Naive B cell (primary cell): ENCODE results near the gene VSIG10. TPM values are rescaled to one million over a fixed set of nuclear protein-coding genes. Genes with fewer than 3 reads are reported as not detected.
"Not testable (repeated sequence)": the region's sequence is repeated elsewhere in the genome, so short reads cannot be mapped to it uniquely, and the experiment has no call there.

Experiments used
- ATAC-seq, 2 donors: fragments of 150-1000 bp; cut with Tn5 transposase; 2 replicates each; pipeline ENCODE4 v1.10.0; 2021; ENCODE audit warnings: low read depth in 2 of 2, mild to moderate bottlenecking in 2 of 2, moderate library complexity in 2 of 2
- DNase-seq: peaks from one replicate; pipeline ENCODE4 v3.0.0; 2022
- H3K27ac Mint-ChIP-seq, 6 donors: one replicate each; pipeline ENCODE4 v1.8.0; 2020 to 2022; ENCODE audit warnings: mild to moderate bottlenecking in 6 of 6, mixed read lengths in 6 of 6, moderate library complexity in 5 of 6, inconsistent platforms in 2 of 6
- H3K27me3 Mint-ChIP-seq, 3 donors: one replicate each; pipeline ENCODE4 v1.8.0; 2021 to 2022; ENCODE audit warnings: mixed read lengths in 3 of 3, mild to moderate bottlenecking in 1 of 3
- H3K36me3 Mint-ChIP-seq, 2 donors: one replicate each; pipeline ENCODE4 v1.8.0; 2020 to 2022; ENCODE audit warnings: mixed read lengths in 2 of 2, inconsistent platforms in 1 of 2, mild to moderate bottlenecking in 1 of 2
- H3K4me1 Mint-ChIP-seq, 3 donors: one replicate each; pipeline ENCODE4 v1.8.0; 2020 to 2022; ENCODE audit warnings: mixed read lengths in 3 of 3, inconsistent platforms in 1 of 3, mild to moderate bottlenecking in 1 of 3, moderate library complexity in 1 of 3
- H3K4me3 Mint-ChIP-seq, 8 donors: one replicate each; pipeline ENCODE4 v1.8.0; 2020 to 2022; ENCODE audit warnings: mild to moderate bottlenecking in 8 of 8, mixed read lengths in 8 of 8, moderate library complexity in 8 of 8, inconsistent platforms in 2 of 8
- H3K9me3 Mint-ChIP-seq, 7 donors: one replicate each; pipeline ENCODE4 v1.8.0; 2020 to 2022; ENCODE audit warnings: mixed read lengths in 7 of 7, mild to moderate bottlenecking in 5 of 7, inconsistent platforms in 2 of 7, moderate library complexity in 1 of 7
- polyA plus RNA-seq, 6 donors: library from polyadenylated mRNA; unstranded; fragments of 300-500 nt; fragmentation: Illumina TruSeq; gene quantifications; one replicate each; pipeline ENCODE4 v1.2.3, GENCODE V29; 2021; ENCODE audit warnings: low read depth in 6 of 6

VSIG10 gene
- polyA plus RNA-seq, 6 donors from 2014 or later, result 0.36 to 3.1 (median 1.7) TPM; not detected in 1

DNA sequence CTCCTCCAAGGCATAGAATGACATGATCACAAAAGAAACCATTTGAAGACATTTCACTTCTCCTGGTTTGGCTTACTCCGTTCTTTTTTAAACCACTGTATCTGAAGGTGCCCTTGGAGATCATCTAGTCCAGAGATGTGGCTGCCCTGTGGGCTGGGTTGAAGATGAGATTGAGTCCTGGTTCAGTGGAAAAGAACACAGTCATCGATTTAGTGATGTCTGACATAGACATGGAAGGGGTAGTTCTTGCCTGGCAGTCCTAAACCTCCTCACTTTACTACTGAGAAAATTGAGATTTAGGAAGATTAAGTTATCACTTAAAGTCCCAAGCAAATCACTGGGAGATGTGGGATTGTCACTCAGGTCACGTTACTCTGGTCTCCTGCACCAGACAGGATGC lies 2.8 kb downstream of the VSIG10 start:
- H3K9me3 Mint-ChIP-seq, result peaks cover 0 to 1% (median 0%) of the 10 kb centered on the region in 7 donors
- ATAC-seq (no peak), DNase-seq (no peak)
- H3K36me3 Mint-ChIP-seq, result no peaks in the 10 kb centered on the region
- H3K27ac Mint-ChIP-seq, result no peak overlapping the region
- peaks cover 11 to 16% (median 15%) of the 10 kb centered on the region in 3 donors for H3K27me3 Mint-ChIP-seq
- H3K4me1 Mint-ChIP-seq, result peaks cover 10 to 13% (median 10%) of the 10 kb centered on the region in 3 donors
- peak overlapping the region in 2 of 8 donors; percentile 35 to 86 for H3K4me3 Mint-ChIP-seq

DNA sequence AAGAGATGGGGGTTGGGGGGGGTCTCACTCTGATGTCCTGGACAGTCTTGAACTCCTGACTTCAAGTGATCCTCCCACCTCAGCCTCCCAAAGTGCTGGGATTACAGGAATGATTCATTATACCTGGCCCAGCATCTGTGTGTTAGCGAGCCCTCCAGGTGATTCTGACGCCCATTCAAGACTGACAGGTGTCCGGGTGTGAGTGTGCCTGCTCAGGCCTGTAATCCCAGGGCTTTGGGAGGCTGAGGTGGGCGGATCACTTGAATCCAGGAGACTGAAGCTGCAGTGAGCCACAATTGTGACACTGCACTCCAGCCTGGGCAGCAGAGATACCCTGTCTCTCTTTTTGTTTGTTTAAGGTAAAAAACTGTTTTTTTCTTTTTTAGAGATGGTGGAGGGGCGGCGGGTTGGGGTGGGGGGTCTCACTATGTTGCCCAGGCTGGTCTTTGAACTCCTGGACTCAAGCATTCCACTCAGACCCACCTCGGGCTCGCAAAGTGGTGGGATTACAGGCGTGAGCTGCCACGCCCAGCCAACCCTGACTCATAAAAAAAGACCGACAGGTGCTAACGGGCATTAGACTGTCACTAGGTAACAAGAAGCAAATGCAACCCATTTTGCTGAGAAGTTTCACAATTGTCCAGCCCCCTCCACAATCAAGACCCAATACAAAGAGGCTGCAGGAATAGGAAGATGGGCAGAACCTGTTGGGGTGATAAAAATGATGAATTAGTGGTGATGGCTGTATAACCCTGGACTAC lies 4.7 kb downstream of the VSIG10 start:
- Mint-ChIP-seq H3K36me3 (no peaks in the 10 kb centered on the region), H3K27ac (no peak overlapping the region), H3K4me3 (no peak overlapping the region), H3K27me3 (peaks cover 6 to 8% (median 6%) of the 10 kb centered on the region in 3 donors), H3K9me3 (peaks cover 0 to 1% (median 0%) of the 10 kb centered on the region in 7 donors), H3K4me1 (peaks cover 5 to 7% (median 5%) of the 10 kb centered on the region in 3 donors)
- ATAC-seq (no peak), DNase-seq (no peak)

DNA sequence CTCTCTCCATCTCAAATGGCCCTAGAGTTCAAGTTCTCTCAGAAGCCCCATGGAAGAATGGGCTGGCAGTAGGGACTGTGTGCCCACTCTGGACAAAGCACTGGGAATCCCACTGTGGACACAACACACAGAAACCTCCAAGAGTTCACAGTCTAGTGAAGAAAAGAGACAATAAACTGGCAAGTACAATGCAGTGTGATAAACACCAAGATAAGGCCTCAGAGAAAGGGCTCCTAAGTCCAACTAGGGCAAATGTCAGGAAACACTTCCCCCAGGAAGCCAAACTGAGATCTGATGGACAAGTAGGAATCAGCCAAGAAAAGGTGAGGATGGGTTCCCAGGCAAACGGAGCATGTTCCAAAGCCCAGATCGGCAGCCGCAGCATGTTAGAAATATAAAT lies 5.4 kb downstream of the VSIG10 start:
- Mint-ChIP-seq H3K27ac (peak overlapping the region in 1 of 6 donors; percentile 63), H3K9me3 (peaks cover 0 to 1% (median 0%) of the 10 kb centered on the region in 7 donors), H3K27me3 (peaks cover 6 to 7% (median 6%) of the 10 kb centered on the region in 3 donors), H3K4me3 (peak overlapping the region in 1 of 8 donors; percentile 42), H3K4me1 (peaks cover 5 to 6% (median 5%) of the 10 kb centered on the region in 3 donors), H3K36me3 (no peaks in the 10 kb centered on the region)
- ATAC-seq, result no peak
- no peak for DNase-seq

DNA sequence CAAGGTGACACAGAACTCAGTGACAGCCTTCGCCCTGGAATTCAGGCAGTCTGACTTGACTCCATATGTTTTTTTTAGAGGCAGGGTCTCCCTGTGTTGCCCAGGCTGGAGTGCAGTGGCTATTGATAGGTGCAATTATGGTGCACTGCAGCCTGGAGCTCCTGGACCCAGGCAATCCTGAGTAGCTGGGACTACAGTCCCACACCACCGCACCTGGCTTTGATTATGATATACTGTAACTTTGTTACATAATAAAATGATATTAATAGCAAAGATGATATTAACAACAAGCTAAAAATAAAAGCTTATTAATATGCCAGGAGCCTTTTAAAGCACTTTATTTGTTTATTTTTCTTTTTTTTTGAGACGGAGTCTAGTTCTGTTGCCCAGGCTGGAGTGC lies 9.8 kb downstream of the VSIG10 start:
- no peaks in the 10 kb centered on the region for H3K36me3 Mint-ChIP-seq
- no peaks in the 10 kb centered on the region for H3K9me3 Mint-ChIP-seq
- no peak overlapping the region for H3K4me3 Mint-ChIP-seq
- H3K4me1 Mint-ChIP-seq, result no peaks in the 10 kb centered on the region
- no peak for ATAC-seq
- H3K27me3 Mint-ChIP-seq, result no peaks in the 10 kb centered on the region
- DNase-seq, result no peak
- no peak overlapping the region for H3K27ac Mint-ChIP-seq

DNA sequence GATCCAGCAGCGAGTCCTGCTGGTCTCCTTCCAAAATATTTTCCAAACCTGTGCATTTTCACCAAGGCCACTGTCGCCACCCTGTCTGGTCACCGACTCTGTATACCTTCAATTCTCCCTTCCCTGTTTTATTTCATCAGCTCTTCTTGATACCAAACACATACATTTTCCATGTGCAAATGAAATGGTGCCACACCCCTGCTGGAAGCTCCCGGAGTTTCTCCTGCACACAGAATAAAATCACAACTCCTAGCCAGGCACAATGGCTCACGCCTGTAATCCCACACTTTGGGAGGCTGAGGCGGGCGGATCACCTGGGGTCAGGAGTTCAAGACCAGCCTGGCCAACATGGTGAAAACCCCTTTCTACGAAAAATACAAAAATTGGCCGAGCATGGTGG lies 14.0 kb downstream of the VSIG10 start:
- no peak for DNase-seq
- H3K36me3 Mint-ChIP-seq, result no peaks in the 10 kb centered on the region
- peak overlapping the region in 3 of 6 donors; percentile 47 to 84 (median 55) for H3K27ac Mint-ChIP-seq
- no peaks in the 10 kb centered on the region for H3K9me3 Mint-ChIP-seq
- no peak for ATAC-seq
- H3K4me3 Mint-ChIP-seq, result peak overlapping the region in 1 of 8 donors; percentile 43
- no peaks in the 10 kb centered on the region for H3K4me1 Mint-ChIP-seq
- H3K27me3 Mint-ChIP-seq, result no peaks in the 10 kb centered on the region

DNA sequence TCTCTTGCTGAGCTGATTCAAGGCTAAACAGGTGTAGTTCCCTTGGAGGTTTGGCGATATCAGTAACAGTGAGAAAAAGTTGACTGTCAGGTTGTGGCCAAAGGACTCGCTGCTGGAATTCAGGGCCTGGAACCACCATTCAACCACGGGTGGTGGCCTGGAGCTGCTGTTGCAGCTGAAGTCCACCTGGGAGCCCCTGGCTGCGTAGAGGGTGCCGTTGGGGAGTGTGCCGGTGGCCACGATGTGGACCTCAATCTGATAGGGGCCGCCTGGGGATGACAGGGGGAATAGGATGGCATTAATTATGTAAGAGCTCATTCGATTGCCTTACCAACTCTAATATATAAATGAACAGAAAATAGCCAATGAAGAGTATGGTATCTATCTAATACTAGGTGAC lies 21.6 kb downstream of the VSIG10 start:
- H3K36me3 Mint-ChIP-seq, result no peaks in the 10 kb centered on the region
- peak overlapping the region in 1 of 6 donors; percentile 33 for H3K27ac Mint-ChIP-seq
- no peaks in the 10 kb centered on the region for H3K27me3 Mint-ChIP-seq
- DNase-seq (no peak), ATAC-seq (no peak)
- no peaks in the 10 kb centered on the region for H3K9me3 Mint-ChIP-seq
- no peaks in the 10 kb centered on the region for H3K4me1 Mint-ChIP-seq
- H3K4me3 Mint-ChIP-seq, result no peak overlapping the region

DNA sequence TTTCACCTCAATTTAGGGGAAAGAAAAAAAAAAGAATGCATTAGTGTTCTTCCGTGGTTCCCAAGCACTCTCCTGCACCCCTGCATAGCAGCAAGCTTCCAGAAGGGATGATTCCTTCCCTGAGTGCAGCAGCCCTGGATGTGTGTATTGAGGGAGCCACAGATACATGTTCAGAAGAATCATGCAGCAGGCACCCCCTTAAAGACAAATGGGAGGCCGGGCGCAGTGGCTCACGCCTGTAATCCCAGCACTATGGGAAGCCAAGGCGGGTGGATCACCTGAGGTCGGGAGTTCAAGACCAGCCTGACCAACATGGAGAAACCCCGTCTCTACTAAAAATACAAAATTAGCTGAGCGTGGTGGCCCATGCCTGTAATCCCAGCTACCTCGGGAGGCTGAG lies 22.3 kb downstream of the VSIG10 start:
- not testable (repeated sequence) for H3K27ac Mint-ChIP-seq, H3K4me3 Mint-ChIP-seq, H3K27me3 Mint-ChIP-seq, ATAC-seq, H3K4me1 Mint-ChIP-seq, H3K9me3 Mint-ChIP-seq, H3K36me3 Mint-ChIP-seq, DNase-seq

DNA sequence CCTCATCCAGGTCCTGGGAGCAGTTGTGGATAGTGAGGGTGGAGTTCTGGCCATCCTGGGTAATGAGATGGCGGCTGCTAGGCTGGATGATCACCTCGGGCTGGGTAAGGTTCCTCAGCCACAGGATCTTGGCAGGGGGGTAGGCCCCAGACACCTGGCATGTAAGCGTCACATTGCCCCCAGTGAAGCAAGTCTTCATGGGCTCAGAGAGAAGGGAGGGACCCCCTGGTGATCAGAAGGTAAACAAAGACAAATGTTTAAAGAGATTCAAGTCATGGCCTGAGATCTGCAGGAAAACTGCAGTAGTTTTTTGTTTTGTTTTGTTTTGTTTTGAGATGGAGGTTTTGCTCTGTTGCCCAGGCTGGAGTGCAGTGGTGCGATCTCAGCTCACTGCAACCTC lies 30.0 kb downstream of the VSIG10 start:
- no peak overlapping the region for H3K4me3 Mint-ChIP-seq
- no peaks in the 10 kb centered on the region for H3K4me1 Mint-ChIP-seq
- H3K9me3 Mint-ChIP-seq, result no peaks in the 10 kb centered on the region
- no peak for ATAC-seq
- H3K27me3 Mint-ChIP-seq, result peaks cover 0 to under 1% (median 0%) of the 10 kb centered on the region in 3 donors
- DNase-seq, result no peak
- no peak overlapping the region for H3K27ac Mint-ChIP-seq
- no peaks in the 10 kb centered on the region for H3K36me3 Mint-ChIP-seq

DNA sequence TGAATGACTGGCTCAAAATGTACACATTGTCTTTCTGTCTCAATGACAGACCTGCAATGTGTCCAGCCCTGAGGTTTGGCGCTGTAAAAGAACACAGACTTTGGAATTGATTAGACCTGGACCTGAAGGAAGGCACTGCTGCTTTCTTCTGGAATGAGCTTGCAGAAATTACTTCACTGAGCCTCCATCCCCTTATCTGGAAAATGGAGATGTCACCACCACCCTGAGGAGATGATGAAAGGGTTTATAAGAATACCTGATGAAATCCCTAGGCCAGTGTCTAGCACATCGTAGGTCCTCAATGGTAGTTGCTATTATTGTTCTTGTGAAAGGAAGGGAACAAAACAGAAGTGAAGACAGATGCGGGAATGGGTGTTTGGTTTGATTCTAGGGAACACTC lies 33.2 kb downstream of the VSIG10 start:
- H3K4me1 Mint-ChIP-seq, result peaks cover 2 to 5% (median 3%) of the 10 kb centered on the region in 3 donors
- no peak overlapping the region for H3K27ac Mint-ChIP-seq
- H3K27me3 Mint-ChIP-seq, result peaks cover 0 to 7% (median 5%) of the 10 kb centered on the region in 3 donors
- DNase-seq, result no peak
- H3K9me3 Mint-ChIP-seq, result no peaks in the 10 kb centered on the region
- H3K36me3 Mint-ChIP-seq, result no peaks in the 10 kb centered on the region
- ATAC-seq, result no peak
- no peak overlapping the region for H3K4me3 Mint-ChIP-seq

DNA sequence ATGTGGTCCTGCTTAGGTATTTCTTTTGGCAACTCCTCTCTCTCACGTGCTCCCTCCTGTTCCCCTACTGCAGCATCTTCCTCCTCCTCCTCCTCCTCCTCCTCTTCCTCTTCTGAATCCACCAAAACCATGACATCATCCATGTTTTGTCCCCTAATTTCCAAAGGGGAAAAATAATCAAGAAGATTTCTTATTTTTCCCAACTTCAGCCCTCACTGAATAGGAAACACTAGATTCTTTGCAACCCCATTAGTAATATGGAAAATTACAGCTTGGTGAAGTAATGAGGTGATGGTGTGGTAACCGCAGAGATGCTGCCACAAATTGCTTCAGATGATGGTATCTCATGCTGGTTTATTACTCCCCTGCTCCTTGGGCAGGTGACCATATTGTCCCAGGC lies 35.4 kb downstream of the VSIG10 start:
- Mint-ChIP-seq H3K4me1 (peaks cover 18 to 23% (median 19%) of the 10 kb centered on the region in 3 donors), H3K27ac (peak overlapping the region in 1 of 6 donors; percentile 86), H3K4me3 (peak overlapping the region in 1 of 8 donors; percentile 37), H3K36me3 (no peaks in the 10 kb centered on the region), H3K9me3 (no peaks in the 10 kb centered on the region), H3K27me3 (peaks cover 3 to 7% (median 5%) of the 10 kb centered on the region in 3 donors)
- DNase-seq (no peak), ATAC-seq (no peak)

DNA sequence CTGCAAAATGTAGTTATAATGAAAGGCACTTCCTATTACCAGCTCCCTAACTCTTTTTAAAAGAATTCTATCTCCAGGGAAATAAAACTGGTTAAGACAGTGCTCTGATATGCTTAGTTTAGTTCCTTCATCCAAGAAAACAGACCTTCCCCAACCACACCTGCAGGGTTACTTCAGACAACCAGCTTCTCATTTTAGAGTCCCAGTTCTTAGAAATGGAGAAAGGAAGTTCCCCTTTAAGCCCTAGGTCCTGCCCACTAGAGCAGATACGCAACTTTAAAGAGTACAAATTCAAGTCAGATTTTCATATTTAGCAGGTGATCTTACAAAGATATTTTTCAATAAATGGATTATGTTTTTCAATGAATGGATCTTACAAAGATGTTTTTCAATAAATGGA lies 38.4 kb downstream of the VSIG10 start:
- Mint-ChIP-seq H3K36me3 (no peaks in the 10 kb centered on the region), H3K4me3 (peak overlapping the region in 4 of 8 donors; percentile 1 to 88 (median 28)), H3K27me3 (peaks cover 3 to 7% (median 5%) of the 10 kb centered on the region in 3 donors), H3K27ac (peak overlapping the region in 3 of 6 donors; percentile 30 to 57 (median 37)), H3K4me1 (peaks cover 33 to 39% (median 37%) of the 10 kb centered on the region in 3 donors), H3K9me3 (no peaks in the 10 kb centered on the region)
- ATAC-seq (peak; percentile 60 to 64), DNase-seq (no peak)

DNA sequence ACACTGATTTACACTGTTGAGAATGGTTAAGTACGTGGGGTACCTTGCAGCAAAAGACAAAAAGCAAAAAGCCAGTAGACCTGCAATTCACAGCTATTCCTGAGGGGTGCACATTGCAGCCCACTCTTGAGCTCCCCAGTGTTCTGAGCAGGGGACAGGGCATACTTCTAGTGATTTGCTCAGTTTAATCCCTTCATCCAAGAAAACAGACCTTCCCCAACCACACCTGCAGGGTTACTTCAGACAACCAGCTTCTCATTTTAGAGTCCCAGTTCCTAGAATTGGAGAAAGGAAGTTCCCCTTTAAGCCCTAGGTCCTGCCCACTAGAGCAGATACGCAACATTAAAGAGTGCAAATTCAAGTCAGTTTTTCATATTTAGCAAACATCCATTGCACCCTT lies 39.2 kb downstream of the VSIG10 start:
- peaks cover 40 to 47% (median 45%) of the 10 kb centered on the region in 3 donors for H3K4me1 Mint-ChIP-seq
- peaks cover 3 to 7% (median 5%) of the 10 kb centered on the region in 3 donors for H3K27me3 Mint-ChIP-seq
- peak overlapping the region in 6 of 8 donors; percentile 13 to 88 (median 32) for H3K4me3 Mint-ChIP-seq
- no peak for DNase-seq
- no peaks in the 10 kb centered on the region for H3K9me3 Mint-ChIP-seq
- ATAC-seq, result peak; percentile 22 to 25
- H3K27ac Mint-ChIP-seq, result peak overlapping the region in 1 of 6 donors; percentile 39
- no peaks in the 10 kb centered on the region for H3K36me3 Mint-ChIP-seq

DNA sequence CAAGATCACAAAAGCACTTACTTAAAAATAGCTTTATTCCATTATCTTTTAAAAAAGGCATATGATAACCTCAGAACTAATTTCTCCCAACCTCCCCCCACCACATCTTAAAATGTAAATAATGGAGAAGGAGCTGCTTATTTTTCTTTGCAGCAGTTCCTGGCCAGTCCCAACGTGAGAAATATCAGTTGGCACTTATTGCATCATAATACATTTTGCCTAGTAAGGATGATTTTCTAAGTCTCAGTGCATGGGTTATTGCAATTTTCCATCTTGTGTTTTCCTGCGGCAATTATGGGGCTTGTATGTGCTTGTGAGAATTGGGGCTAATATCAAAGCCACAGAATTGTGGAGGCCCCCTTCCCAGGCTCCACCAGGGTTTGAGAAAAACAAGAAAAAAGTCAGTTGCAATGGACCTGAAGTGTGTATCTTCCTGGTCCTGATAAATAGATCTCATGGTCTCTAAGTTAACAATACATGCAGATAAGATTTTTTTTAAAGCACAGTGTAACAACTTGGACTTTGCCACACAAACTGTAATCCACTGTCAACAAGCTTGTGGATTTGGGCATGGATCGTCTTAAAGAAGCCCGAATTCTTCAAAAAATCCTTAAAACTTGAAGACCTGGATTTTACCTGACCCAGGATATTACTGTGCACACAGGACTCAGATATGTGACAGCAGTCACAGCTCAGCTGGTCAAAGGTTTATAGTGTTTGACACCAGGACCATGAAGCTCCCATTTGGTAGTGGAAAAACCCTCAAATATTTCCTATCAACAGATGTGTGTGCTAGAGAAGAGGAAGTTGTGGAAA lies 40.0 kb downstream of the VSIG10 start:
- Mint-ChIP-seq H3K27me3 (peaks cover 3 to 7% (median 4%) of the 10 kb centered on the region in 3 donors), H3K4me3 (peak overlapping the region in 7 of 8 donors; percentile 47 to 98 (median 59)), H3K9me3 (no peaks in the 10 kb centered on the region), H3K4me1 (peaks cover 43 to 54% (median 49%) of the 10 kb centered on the region in 3 donors), H3K36me3 (no peaks in the 10 kb centered on the region), H3K27ac (no peak overlapping the region)
- DNase-seq, result no peak
- ATAC-seq, result no peak
